HEK293T (cell line): ENCODE results near the gene SYT2.

Source experiments
- BHLHE40 ChIP-seq: fragments of 450-650 bp; IDR thresholded peaks from 2 replicates; pipeline ENCODE4 v1.6.1; 2016; ENCODE audit warnings: mild to moderate bottlenecking, moderate library complexity, borderline replicate concordance
- CTBP1 ChIP-seq: fragments of 450-650 bp; IDR thresholded peaks from 2 replicates; pipeline ENCODE4 v1.6.1; 2016; ENCODE audit warnings: borderline replicate concordance
- FOXM1 ChIP-seq: fragments of 450-650 bp; IDR thresholded peaks from 2 replicates; pipeline ENCODE4 v1.6.1; 2017; ENCODE audit warnings: mild to moderate bottlenecking, borderline replicate concordance
- SP1 ChIP-seq: fragments of 450-650 bp; IDR thresholded peaks from 2 replicates; pipeline ENCODE4 v1.6.1; 2017

- no peak for TF ChIP-seq CTBP1
- TF ChIP-seq BHLHE40, result no peak
- no peak for TF ChIP-seq SP1
- TF ChIP-seq FOXM1, result no peak
Measured at GRCh38 chr1:202553560-202554038, 156.7 kb downstream of the SYT2 start.
